Activated naive CD4-positive, alpha-beta T cell treated with anti-CD3 and anti-CD28 coated beads, Interleukin-2, amount 10 ng/mL, durations not matched to agents 7 days and 5 days (primary cell): ENCODE measurements around the gene FTH1.

Experiments used
- CTCF ChIA-PET: fragments of 350-600 bp; sonication (Branson Sonifier 250); formaldehyde crosslinking; loops from one replicate; lab custom pipeline; 2021; ENCODE audit warnings: antibody characterized with exemption; lab: Charles Lee
- DNase-seq: peaks from one replicate; pipeline ENCODE4 v3.0.0-alpha.2; 2020
- H3K27ac Mint-ChIP-seq: one replicate; pipeline ENCODE4 v1.8.0; 2021; ENCODE audit warnings: mild to moderate bottlenecking, moderate library complexity, mixed read lengths
- H3K27me3 Mint-ChIP-seq: one replicate; pipeline ENCODE4 v1.8.0; 2021; ENCODE audit warnings: mild to moderate bottlenecking, mixed read lengths
- H3K36me3 Mint-ChIP-seq: one replicate; pipeline ENCODE4 v1.8.0; 2021; ENCODE audit warnings: mixed read lengths
- H3K4me1 Mint-ChIP-seq: one replicate; pipeline ENCODE4 v1.8.0; 2021; ENCODE audit warnings: mixed read lengths
- H3K4me3 Mint-ChIP-seq: one replicate; pipeline ENCODE4 v1.8.0; 2021; ENCODE audit warnings: mild to moderate bottlenecking, moderate library complexity, mixed read lengths
- H3K9me3 Mint-ChIP-seq: one replicate; pipeline ENCODE4 v1.8.0; 2021; ENCODE audit warnings: mixed read lengths

Gene FTH1

DNA sequence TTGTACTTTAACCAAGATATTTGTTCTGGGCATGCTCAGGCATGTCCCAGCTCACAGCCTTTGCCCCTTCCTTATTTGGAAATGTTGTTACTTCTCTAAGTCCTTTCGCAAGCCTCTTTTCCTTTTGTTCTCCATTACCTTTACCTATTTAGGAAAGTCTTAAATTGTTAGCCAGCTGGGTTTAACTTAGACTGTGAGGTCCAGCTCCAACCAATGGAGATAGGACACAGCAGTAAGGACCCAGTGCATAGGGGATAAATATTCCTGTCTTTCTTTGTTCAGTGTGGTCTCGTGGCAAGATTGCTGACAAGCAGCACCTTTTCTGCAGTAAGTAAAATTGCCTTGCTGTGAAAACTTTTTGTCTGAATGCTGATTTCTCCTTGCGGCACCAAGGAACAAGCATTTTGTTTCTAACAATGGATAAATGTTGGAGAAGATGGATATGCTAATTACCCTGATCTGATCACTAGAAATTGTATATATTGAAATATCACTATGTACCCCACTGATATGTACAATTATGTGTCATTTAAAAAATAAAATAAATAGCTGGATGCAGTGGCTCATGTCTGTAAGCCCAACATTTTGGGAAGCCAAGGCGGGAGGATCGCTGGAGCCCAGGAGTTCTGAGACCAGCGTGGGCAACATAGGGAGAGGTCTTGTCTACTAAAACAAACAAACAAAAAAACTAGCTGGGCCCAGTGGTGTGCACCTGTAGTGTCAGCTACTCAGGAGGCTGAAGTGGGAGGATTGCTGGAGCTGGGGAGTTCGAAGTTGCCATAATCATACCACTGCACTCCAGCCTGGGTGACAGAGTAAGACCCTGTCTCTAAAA is 31.9 kb upstream of the FTH1 start:
- CTCF ChIA-PET = no interaction called here
- no peak overlapping the region for H3K27ac Mint-ChIP-seq
- peaks cover 15% of the 10 kb centered on the region for H3K9me3 Mint-ChIP-seq

DNA sequence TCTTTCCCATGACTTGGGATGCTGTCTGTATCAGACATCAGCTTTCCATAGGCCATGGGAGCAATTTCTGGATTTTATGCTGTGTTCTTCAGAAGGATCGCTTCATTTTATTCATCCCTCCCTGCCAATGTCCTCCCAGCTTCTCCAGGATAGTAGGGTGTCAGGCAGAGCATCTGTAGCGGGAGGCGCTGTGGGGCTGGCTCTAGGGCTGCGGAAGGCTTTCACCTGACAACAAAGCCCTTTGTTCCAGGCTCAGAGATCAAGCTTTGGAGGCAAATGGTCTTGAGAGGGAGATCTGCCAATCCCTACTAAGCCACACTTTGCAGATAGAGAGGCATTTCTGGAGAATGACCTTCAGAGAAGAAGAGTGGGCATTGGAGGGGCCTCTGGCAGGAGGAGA is 29.5 kb upstream of the FTH1 start:
- peaks cover 17% of the 10 kb centered on the region for H3K9me3 Mint-ChIP-seq
- H3K4me1 Mint-ChIP-seq = no peaks in the 10 kb centered on the region
- H3K27ac Mint-ChIP-seq = no peak overlapping the region
- DNase-seq = no peak
- no peaks in the 10 kb centered on the region for H3K27me3 Mint-ChIP-seq
- H3K36me3 Mint-ChIP-seq = peaks cover 11% of the 10 kb centered on the region
- CTCF ChIA-PET = no interaction called here
- no peak overlapping the region for H3K4me3 Mint-ChIP-seq

More for the DNA sequence above, 31.9 kb upstream of the FTH1 start:
- no peak overlapping the region for H3K4me3 Mint-ChIP-seq
- no peak for DNase-seq
- no peaks in the 10 kb centered on the region for H3K27me3 Mint-ChIP-seq
- H3K4me1 Mint-ChIP-seq = no peaks in the 10 kb centered on the region
- peaks cover 11% of the 10 kb centered on the region for H3K36me3 Mint-ChIP-seq

DNA sequence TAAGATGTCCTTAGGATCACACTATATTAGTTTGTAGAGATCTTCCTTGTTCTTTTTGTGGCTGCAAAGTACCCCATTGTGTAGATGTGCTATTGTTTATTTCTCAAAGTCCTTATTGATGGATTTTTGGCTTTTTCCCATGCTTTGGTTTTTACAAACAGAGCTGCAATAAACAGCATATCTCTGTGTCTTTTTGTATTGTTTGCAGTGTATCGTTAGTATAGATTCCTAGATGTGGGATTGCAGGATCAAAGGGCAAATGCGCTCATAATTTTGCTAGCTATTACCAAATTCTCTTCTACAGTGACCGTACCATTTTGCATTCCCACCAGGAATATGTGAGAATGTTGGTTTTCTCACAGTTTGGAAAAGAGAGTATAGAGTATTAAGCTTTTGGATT is 27.5 kb upstream of the FTH1 start:
- DNase-seq = no peak
- Mint-ChIP-seq H3K27ac (no peak overlapping the region), H3K36me3 (peaks cover 11% of the 10 kb centered on the region), H3K9me3 (peaks cover 14% of the 10 kb centered on the region), H3K4me1 (no peaks in the 10 kb centered on the region), H3K4me3 (no peak overlapping the region), H3K27me3 (no peaks in the 10 kb centered on the region)
- CTCF ChIA-PET = interaction anchor here (0.6 to 2.0 kb wide), 2 partner anchors 87 to 113 kb away, joined by 3 to 6 read pairs; no protein-coding TSS in a partner anchor

DNA sequence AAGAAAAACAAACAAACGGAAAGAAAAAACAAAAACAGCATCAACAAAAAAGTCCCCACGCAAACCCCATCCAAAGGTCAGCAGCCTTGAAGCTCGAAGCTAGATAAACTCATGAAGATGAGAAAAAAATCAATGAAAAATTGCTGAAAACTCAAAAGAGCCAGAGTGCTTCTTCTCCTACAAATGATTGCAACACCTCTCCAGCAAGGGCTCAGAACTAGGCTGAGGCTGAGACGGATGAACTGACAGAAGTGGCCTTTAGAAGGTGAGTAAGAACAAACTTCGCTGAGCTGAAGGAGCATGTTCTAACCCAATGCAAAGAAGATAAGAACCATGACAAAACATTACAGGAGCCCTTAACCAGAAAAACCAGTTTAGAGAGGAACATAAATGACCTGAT is 18.4 kb upstream of the FTH1 start:
- Mint-ChIP-seq H3K9me3 (peaks cover 21% of the 10 kb centered on the region), H3K27ac (no peak overlapping the region), H3K4me3 (no peak overlapping the region), H3K36me3 (peaks cover 8% of the 10 kb centered on the region), H3K27me3 (peaks cover 12% of the 10 kb centered on the region), H3K4me1 (no peaks in the 10 kb centered on the region)
- CTCF ChIA-PET = interaction anchor here (1.1 kb wide), 1 partner anchor 46 kb away, joined by 4 read pairs; no protein-coding TSS in a partner anchor
- no peak for DNase-seq

DNA sequence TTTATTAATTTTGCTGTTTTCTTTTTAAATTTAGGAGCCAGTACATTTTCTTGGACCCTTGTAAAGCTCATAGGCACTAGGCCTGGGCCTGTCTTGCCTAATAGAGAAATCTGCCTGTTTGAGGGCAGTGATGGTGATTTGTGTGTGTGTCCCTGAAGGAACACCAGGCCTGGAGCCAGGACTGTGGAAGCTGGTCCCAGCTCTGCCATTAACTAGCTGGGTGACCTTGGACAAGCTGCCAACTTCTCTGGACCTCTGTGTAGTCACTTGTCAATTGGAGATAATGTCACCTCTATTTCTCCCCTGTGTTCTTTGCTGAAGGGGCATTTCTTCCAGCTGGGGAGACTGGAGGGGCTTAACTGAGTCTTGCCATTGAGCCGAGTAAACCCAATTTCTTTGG is 16.0 kb upstream of the FTH1 start:
- CTCF ChIA-PET = interaction anchor here (1.2 kb wide), 1 partner anchor 10 kb away, joined by 4 read pairs; no protein-coding TSS in a partner anchor
- peaks cover 8% of the 10 kb centered on the region for H3K36me3 Mint-ChIP-seq
- peaks cover 12% of the 10 kb centered on the region for H3K27me3 Mint-ChIP-seq
- DNase-seq = no peak
- H3K4me3 Mint-ChIP-seq = no peak overlapping the region
- peaks cover 21% of the 10 kb centered on the region for H3K9me3 Mint-ChIP-seq
- no peak overlapping the region for H3K27ac Mint-ChIP-seq
- no peaks in the 10 kb centered on the region for H3K4me1 Mint-ChIP-seq

DNA sequence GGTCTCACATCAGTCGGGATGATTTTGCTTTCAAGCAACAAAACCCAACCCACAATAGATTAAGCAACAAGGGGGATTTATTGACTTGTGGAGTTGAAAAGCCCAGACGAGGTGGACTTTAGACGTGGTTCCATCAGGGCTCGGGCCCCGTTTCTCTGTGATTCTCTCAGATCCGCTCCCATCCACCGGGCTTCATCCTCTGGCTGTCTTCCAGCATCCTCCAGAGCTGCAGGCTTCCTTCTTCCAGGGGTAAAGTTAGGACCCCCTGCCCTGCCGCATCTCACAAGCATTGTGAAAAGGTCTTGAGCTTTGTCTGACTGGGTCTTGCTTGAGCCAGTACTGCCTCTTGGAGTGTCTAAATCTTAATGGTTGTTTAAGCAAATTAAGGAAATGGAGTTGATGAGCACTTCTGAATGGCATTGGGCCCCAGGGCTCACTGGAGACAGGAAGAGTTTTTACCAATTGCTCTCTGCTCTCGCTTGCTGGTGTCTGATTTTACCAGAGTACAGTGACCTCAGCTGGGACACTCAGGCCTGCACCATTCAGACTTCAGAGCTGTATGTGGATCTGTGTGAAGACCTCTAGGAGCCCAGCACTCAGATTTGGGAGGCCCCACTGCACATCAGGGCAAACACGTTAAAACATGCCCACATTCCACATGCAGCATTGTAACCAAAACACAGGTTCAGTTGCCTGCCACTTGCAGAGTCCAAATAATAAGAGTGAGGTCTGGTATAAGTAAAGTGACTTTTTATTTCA is 13.5 kb upstream of the FTH1 start:
- peaks cover under 1% of the 10 kb centered on the region for H3K9me3 Mint-ChIP-seq
- peaks cover 2% of the 10 kb centered on the region for H3K36me3 Mint-ChIP-seq
- DNase-seq = no peak
- H3K27me3 Mint-ChIP-seq = peaks cover 5% of the 10 kb centered on the region
- CTCF ChIA-PET = no interaction called here
- no peak overlapping the region for H3K27ac Mint-ChIP-seq
- H3K4me3 Mint-ChIP-seq = no peak overlapping the region
- H3K4me1 Mint-ChIP-seq = no peaks in the 10 kb centered on the region

DNA sequence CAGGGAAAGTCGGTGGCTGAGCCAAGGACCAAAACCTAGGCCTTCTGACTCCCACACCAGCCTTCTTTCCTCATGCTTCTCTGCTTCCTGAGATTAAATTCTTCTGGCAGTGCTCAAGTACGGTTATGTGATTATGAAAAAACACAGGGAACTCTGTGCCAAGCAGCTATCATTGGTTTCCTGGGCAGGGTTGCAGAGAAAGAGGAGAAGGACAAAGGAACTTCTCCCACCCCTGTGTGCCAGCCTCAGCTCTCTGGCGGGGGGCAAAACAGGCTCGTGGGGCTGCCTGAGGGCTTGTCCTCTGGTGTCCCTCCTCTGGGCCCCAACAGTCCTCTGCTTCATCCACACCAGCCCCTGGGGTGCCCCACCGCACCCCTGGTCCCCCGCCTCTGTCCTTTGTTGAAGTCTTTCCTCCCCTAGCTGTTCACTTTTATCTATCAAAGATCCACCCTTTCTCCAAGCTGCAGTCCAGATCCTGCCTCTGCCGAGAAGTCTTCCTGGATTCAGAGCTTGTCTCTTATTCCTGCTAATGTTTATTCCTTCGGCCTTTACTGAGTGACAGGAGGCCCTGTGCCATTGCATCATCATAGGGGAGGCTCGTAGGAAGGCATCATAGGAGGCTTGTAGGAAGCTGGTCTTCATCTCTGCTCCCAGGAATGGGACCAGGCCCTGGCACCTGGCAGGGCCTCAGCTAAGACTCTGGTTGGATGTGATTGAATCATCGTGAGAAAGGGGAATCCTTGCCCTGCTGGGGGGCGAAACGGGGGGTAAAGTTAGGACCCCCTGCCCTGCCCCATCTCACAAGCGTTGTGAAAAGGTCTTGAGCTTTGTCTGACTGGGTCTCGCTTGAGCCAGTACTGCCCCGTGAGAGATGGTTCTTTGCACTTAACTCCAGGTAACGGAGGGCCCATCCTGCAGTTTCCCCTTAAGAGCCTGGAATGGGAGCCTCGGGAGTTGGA is 11.5 kb upstream of the FTH1 start:
- DNase-seq = no peak
- Mint-ChIP-seq H3K27ac (no peak overlapping the region), H3K4me1 (peaks cover 5% of the 10 kb centered on the region), H3K4me3 (no peak overlapping the region), H3K27me3 (no peaks in the 10 kb centered on the region), H3K36me3 (peaks cover 2% of the 10 kb centered on the region), H3K9me3 (no peaks in the 10 kb centered on the region)
- CTCF ChIA-PET = interaction anchor here (0.8 to 1.1 kb wide), 6 partner anchors 8 to 129 kb away, joined by 3 to 4 read pairs (median 3); no protein-coding TSS in a partner anchor

DNA sequence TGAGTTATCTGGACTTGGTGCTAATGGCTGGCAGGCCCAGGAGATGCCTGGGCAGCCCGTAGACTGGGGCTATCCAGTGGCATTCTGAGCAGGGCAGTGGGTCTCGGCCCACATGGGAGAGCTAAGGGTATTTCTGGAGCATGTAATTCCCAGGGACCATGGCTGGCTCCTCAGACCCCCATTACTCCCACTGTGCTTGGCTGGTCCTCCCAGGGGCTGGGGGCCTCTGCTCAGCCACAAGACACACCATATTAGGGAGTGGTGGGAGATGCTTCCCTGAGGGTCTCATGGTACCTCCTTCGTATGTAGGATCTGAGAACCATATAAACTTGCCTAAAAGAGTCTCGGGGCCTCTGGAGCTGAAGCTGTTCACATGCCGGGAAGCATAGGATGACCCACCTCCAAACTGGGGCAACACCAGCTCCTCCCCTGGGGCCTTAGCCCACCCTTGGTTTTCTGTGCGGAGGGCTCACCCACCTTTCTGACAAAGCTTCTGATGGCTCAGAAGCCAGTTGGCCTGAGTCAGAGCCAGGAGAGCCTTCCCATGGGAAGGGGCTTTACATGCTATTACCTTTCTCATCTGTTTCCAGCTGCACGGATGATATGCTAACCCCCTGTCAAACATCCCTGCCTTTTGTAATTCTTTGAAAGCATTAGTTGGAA is 9.5 kb upstream of the FTH1 start:
- Mint-ChIP-seq H3K4me3 (no peak overlapping the region), H3K36me3 (peaks cover 2% of the 10 kb centered on the region), H3K27ac (no peak overlapping the region), H3K27me3 (no peaks in the 10 kb centered on the region), H3K9me3 (no peaks in the 10 kb centered on the region), H3K4me1 (peaks cover 23% of the 10 kb centered on the region)
- no peak for DNase-seq
- CTCF ChIA-PET = interaction anchor here (2.2 kb wide), 1 partner anchor 105 kb away, joined by 6 read pairs; no protein-coding TSS in a partner anchor

DNA sequence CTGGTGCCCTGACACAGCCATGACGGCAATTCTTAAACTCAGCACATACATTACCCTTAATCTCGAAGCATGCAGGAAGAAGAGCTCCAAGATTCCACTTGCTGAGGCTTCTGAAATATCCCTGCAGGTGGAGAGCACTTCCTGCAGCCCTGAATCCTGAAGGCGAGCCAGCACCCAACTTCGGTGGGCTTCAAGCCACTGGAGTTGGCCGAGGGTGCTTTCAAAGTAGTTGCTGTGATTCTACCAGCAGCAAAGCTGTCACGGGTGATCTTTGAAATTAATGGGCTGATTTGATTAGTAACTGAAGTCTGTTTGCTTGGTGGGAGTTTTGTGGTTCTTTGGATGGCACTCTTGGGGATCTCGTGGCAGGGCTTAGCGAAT is 9.0 kb upstream of the FTH1 start:
- DNase-seq = no peak
- Mint-ChIP-seq H3K4me3 (no peak overlapping the region), H3K27me3 (no peaks in the 10 kb centered on the region), H3K27ac (no peak overlapping the region), H3K9me3 (no peaks in the 10 kb centered on the region), H3K36me3 (peaks cover 2% of the 10 kb centered on the region), H3K4me1 (peaks cover 28% of the 10 kb centered on the region)
- CTCF ChIA-PET = interaction anchor here (2.2 kb wide), 1 partner anchor 105 kb away, joined by 6 read pairs; no protein-coding TSS in a partner anchor

DNA sequence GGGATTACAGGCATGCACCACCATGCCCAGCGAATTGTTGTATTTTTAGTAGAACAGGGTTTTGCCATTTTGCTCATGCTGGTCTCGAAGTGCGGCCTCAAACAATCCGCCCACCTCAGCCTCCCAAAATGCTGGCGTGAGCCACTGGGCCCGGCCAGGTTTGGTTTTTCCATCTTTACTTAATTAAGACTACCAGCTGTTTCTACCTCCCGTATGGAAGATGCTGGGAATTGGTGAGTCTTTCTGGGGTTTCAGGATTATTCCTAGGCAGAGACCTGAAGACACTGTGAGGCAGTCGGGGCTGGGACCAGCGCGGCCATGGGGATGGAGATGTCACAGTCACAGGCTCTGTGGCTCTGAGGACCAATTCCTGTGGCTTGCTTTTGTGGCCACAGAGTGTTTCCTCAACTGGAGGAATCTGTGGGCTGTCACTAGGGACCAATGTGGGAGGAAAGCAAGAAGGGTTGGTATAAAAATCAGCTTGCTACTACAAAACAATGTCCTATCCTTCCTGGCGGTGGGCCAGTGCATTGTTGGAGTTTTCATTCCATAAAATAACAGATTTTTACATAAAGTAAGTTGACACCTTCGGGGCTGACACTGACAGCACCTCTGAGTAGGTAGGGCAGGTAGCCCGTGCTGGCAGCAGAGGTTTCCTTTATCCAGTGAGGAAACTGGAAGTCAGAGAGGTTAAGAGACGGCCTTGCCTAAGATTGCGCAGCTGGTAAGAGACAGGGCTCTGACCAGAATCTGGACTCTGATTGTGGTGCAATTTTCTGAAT is 8.4 kb upstream of the FTH1 start:
- Mint-ChIP-seq H3K4me1 (peaks cover 34% of the 10 kb centered on the region), H3K9me3 (no peaks in the 10 kb centered on the region), H3K27me3 (no peaks in the 10 kb centered on the region), H3K27ac (no peak overlapping the region), H3K4me3 (no peak overlapping the region), H3K36me3 (peaks cover 2% of the 10 kb centered on the region)
- no peak for DNase-seq
- CTCF ChIA-PET = interaction anchor here (2.2 kb wide), 1 partner anchor 106 kb away, joined by 6 read pairs; no protein-coding TSS in a partner anchor

DNA sequence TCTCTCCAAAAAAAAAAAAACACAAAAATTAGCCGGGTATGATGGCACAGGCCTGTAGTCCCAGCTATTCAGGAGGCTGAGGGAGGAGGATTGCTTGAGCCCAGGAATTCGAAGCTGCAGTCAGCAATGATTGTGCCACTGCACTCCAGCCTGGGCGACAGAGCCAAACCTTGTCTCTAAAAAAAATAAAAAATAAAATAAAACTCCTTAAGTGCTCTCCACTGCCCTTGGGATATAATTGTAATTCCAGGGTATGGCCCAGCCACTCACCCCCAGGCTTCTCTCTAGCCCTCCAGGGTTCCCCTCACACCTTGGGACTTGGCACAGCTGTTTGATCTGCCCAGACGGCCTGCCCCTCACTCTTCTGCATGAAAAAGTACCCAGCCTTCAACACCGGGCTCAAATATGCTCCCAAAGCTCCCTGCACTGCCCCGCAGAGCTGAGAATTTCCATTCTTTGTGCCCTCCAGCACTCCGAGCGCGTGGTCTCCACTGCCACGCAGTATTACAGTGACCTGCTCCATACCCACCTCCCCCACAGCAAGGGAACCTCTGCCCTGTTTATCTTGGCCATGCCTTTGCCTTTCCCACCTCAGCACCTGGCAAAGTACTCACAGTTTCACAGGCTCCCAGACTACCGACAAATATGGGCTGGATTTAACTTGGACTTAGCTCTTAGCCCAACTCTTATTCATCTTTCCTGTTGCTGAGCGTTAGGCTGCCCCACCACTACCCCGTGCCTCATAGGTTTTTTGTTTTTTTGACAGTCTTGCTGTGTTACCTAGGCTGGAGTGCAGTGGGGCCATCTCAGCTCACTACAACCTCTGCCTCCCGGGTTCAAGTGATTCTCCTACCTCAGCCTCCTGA is 7.6 kb upstream of the FTH1 start:
- no peaks in the 10 kb centered on the region for H3K9me3 Mint-ChIP-seq
- H3K36me3 Mint-ChIP-seq = peaks cover 2% of the 10 kb centered on the region
- peaks cover 36% of the 10 kb centered on the region for H3K4me1 Mint-ChIP-seq
- peak overlapping the region; percentile 43 for H3K27ac Mint-ChIP-seq
- H3K4me3 Mint-ChIP-seq = no peak overlapping the region
- H3K27me3 Mint-ChIP-seq = no peaks in the 10 kb centered on the region
- CTCF ChIA-PET = interaction anchor here (2.2 kb wide), 1 partner anchor 107 kb away, joined by 6 read pairs; no protein-coding TSS in a partner anchor
- no peak for DNase-seq
